Endothelial cell (in vitro differentiated cells): ENCODE results near the gene TEX2. TPM values are rescaled to one million over a fixed set of nuclear protein-coding genes. Genes with fewer than 3 reads are reported as not detected.

Experiments used
- DNase-seq: peaks from one replicate; pipeline ENCODE4 v3.0.0; 2021; ENCODE audit warnings: low spot score
- H3K27ac Mint-ChIP-seq: one replicate; pipeline ENCODE4 v1.8.0; 2021; ENCODE audit warnings: mixed read lengths, inconsistent platforms; ENCODE audit not compliant: unreplicated experiment
- H3K27me3 Mint-ChIP-seq: one replicate; pipeline ENCODE4 v1.8.0; 2021; ENCODE audit warnings: mild to moderate bottlenecking, moderate library complexity, mixed read lengths, inconsistent platforms; ENCODE audit not compliant: unreplicated experiment
- H3K36me3 Mint-ChIP-seq: one replicate; pipeline ENCODE4 v1.8.0; 2021; ENCODE audit warnings: mild to moderate bottlenecking, low read depth, mixed read lengths, inconsistent platforms; ENCODE audit not compliant: unreplicated experiment
- H3K4me1 Mint-ChIP-seq: one replicate; pipeline ENCODE4 v1.8.0; 2021; ENCODE audit warnings: mild to moderate bottlenecking, mixed read lengths, inconsistent platforms; ENCODE audit not compliant: unreplicated experiment
- H3K4me3 Mint-ChIP-seq: one replicate; pipeline ENCODE4 v1.8.0; 2021; ENCODE audit warnings: mild to moderate bottlenecking, mixed read lengths, inconsistent platforms; ENCODE audit not compliant: unreplicated experiment
- H3K9me3 Mint-ChIP-seq: one replicate; pipeline ENCODE4 v1.8.0; 2021; ENCODE audit warnings: mixed read lengths, inconsistent platforms; ENCODE audit not compliant: unreplicated experiment
- total RNA-seq: library from RNA; stranded (reverse); fragmentation: NEBNext Ultra II Directional; extraction: Animal tissue kit (Norgen Biotek cat#: 25700); gene quantifications from one replicate; pipeline ENCODE4 v1.2.1, GENCODE V29; 2021; ENCODE audit not compliant: unreplicated experiment
- TF ChIP-seq, protein P1 (sequence below): fragments of 200-600 bp; sonication (generic); IDR thresholded peaks from one replicate; pipeline ENCODE4 v1.5.0; 2021; ENCODE audit warnings: antibody characterized with exemption; ENCODE audit not compliant: unreplicated experiment

The TEX2 gene
- total RNA-seq, 1 donor from 2014 or later: 16.3 TPM

GRCh38 chr17:64260886-64261285 lies 2.2 kb downstream of the TEX2 start:
- Mint-ChIP-seq H3K36me3 (peaks cover 3% of the 10 kb centered on the region), H3K4me3 (no peak overlapping the region), H3K27me3 (peaks cover 4% of the 10 kb centered on the region), H3K27ac (no peak overlapping the region), H3K9me3 (no peaks in the 10 kb centered on the region), H3K4me1 (peaks cover 17% of the 10 kb centered on the region)
- no peak for DNase-seq
- TF ChIP-seq, protein P1, sequence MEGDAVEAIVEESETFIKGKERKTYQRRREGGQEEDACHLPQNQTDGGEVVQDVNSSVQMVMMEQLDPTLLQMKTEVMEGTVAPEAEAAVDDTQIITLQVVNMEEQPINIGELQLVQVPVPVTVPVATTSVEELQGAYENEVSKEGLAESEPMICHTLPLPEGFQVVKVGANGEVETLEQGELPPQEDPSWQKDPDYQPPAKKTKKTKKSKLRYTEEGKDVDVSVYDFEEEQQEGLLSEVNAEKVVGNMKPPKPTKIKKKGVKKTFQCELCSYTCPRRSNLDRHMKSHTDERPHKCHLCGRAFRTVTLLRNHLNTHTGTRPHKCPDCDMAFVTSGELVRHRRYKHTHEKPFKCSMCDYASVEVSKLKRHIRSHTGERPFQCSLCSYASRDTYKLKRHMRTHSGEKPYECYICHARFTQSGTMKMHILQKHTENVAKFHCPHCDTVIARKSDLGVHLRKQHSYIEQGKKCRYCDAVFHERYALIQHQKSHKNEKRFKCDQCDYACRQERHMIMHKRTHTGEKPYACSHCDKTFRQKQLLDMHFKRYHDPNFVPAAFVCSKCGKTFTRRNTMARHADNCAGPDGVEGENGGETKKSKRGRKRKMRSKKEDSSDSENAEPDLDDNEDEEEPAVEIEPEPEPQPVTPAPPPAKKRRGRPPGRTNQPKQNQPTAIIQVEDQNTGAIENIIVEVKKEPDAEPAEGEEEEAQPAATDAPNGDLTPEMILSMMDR: no peak

- Mint-ChIP-seq H3K4me1 (peaks cover 17% of the 10 kb centered on the region), H3K27ac (no peak overlapping the region), H3K9me3 (no peaks in the 10 kb centered on the region), H3K36me3 (peaks cover 3% of the 10 kb centered on the region), H3K4me3 (no peak overlapping the region), H3K27me3 (peaks cover 4% of the 10 kb centered on the region)
- TF ChIP-seq, protein P1: no peak
- no peak for DNase-seq
These were observed 3.1 kb downstream of the TEX2 start for GRCh38 chr17:64259922-64260321.

DNA sequence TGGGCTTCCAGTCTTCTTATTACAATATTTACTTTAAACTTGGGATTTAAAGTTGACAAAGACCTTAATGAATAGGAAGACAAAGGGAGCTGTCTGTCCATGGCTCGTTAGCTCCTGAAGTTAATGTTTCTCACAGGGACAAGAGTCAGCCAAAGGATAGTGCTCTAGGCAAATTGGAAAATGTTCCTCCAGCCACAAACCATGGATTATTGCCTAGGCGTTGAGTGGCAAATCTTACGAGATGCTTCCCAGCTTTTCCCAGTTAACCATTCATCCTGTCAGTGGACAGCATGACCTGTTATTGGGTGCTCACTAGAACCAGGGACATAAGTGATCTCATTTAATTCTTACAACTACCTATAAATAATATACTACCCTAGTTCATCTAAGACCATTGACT lies 3.6 kb downstream of the TEX2 start:
- TF ChIP-seq, protein P1: no peak
- H3K4me3 Mint-ChIP-seq: no peak overlapping the region
- no peaks in the 10 kb centered on the region for H3K9me3 Mint-ChIP-seq
- no peak for DNase-seq
- peaks cover 3% of the 10 kb centered on the region for H3K36me3 Mint-ChIP-seq
- H3K27me3 Mint-ChIP-seq: peaks cover under 1% of the 10 kb centered on the region
- peaks cover 17% of the 10 kb centered on the region for H3K4me1 Mint-ChIP-seq
- H3K27ac Mint-ChIP-seq: no peak overlapping the region

DNA sequence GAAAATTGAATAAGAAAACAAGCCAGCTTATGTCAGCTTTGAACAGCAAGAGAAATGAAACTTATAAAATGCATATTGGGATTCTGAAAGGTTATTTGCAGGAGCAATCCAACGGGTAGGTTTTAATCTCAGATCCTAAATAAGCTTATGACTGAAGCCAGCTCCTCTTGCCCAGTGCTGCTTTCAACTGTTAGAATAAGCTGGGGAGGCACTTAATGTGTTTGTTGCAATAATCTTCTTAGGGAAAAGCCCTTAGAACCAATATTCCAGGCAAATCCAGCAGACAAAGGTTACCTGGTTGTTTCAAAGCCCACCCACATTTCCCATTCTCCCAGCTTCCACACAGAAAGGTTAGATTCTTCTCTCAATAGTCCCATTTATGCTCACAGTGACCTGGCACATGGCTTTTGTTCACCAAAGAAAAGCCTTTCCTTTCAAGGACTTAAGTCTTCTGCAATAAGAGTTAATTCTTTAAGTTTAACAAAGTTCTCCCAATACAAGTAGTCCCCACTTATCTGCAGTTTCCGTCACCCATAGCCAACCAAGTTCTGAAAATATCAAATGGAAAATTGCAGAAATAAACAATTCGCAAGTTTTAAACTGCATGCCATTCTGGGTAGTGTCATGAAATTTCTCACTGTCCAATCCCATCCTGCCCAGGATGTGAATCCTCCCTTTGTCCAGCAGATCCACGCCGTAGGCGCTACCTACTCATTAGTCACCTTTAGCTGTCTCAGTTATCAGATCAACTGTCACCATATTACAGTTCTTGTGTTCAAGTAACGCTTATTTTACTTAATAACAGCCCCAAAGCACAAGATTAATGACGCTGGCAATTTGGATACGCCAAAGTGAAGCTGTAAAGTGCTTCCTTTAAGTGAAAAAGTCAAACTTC lies 5.9 kb downstream of the TEX2 start:
- Mint-ChIP-seq H3K36me3 (peaks cover 3% of the 10 kb centered on the region), H3K27me3 (no peaks in the 10 kb centered on the region), H3K9me3 (no peaks in the 10 kb centered on the region), H3K27ac (no peak overlapping the region), H3K4me1 (peaks cover 18% of the 10 kb centered on the region), H3K4me3 (no peak overlapping the region)
- TF ChIP-seq, protein P1: no peak
- no peak for DNase-seq

DNA sequence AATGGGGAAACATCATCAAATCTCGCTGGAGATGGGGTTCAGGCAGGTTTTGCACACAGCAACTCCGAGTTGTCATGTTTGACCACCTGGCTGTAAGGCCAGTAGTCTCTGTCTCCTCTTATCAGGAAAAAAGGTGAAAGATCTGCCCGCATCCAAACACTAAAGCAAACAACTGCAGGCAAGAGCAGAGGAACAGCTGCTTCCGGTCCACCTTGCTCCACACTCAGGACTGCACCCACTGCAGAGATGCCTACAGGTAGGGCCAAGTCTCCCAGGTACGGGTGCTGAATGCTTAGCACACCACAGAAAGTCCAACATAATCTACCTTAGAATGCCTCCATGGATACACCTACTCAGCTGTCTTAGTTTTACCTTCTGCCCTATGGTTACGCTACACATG lies 7.3 kb downstream of the TEX2 start:
- Mint-ChIP-seq H3K36me3 (peaks cover 3% of the 10 kb centered on the region), H3K4me3 (no peak overlapping the region), H3K27me3 (no peaks in the 10 kb centered on the region), H3K4me1 (peaks cover 14% of the 10 kb centered on the region), H3K9me3 (no peaks in the 10 kb centered on the region), H3K27ac (no peak overlapping the region)
- no peak for DNase-seq
- TF ChIP-seq, protein P1: no peak
